ENCODE results near the gene ARID4B.

ARID4B gene

GRCh38 chr1:235289859-235290739 lies 37.9 kb downstream of the ARID4B start:
- ChIA-PET POLR2A (no interaction called here), CTCF (interaction anchor here (0.6 kb wide), 1 partner anchor 14 kb away, joined by 3 read pairs; no protein-coding TSS in a partner anchor)
- H3K4me3 ChIP-seq (ENCODE audit: low read depth, low read length): no peak overlapping the region
- H3K36me3 ChIP-seq (ENCODE audit: control insufficient read depth in 2 of 2, insufficient read depth in 1 of 2, low read length in 2 of 2): no peaks in the 10 kb centered on the region; a peak in 1 of 3 replicates
- peaks cover 25% of the 10 kb centered on the region for H3K4me1 ChIP-seq (ENCODE audit: control insufficient read depth, insufficient read depth, low read length)
- H3K9me3 ChIP-seq (ENCODE audit: control insufficient read depth, insufficient read depth, low read depth, low read length): no peaks in the 10 kb centered on the region
- H3K27ac ChIP-seq (ENCODE audit: extremely low read depth, low read depth, low read length): no peak overlapping the region
- TF ChIP-seq ZNF473 (tag by site-specific recombination; IDR thresholded peaks at IDR 0.05) (no peak), ZBTB10 (tag by site-specific recombination; IDR thresholded peaks at IDR 0.05) (no peak), INSM2 (tag by site-specific recombination; IDR thresholded peaks at IDR 0.05) (no peak), EGR2 (tag by site-specific recombination; IDR thresholded peaks at IDR 0.05; ENCODE audit: low read depth) (no peak), ZNF394 (tag by site-specific recombination; IDR thresholded peaks at IDR 0.05; ENCODE audit: borderline replicate concordance) (peak; percentile 67), SCRT1 (tag by site-specific recombination; IDR thresholded peaks at IDR 0.05; ENCODE audit: borderline replicate concordance) (no peak), KLF10 (tag by site-specific recombination; IDR thresholded peaks at IDR 0.05) (0 out of 2 replicates have a peak, but pooled peaks have one; percentile 26), ZNF449 (tag by site-specific recombination; IDR thresholded peaks at IDR 0.05) (no peak), PRDM6 (tag by site-specific recombination; IDR thresholded peaks at IDR 0.05) (peak; percentile 27; the same call in 1 of the 2 replicates), ZNF23 (tag by site-specific recombination; IDR thresholded peaks at IDR 0.05; ENCODE audit: borderline replicate concordance) (no peak), ZNF670 (tag by site-specific recombination; IDR thresholded peaks at IDR 0.05; ENCODE audit: low read depth) (no peak), ZNF549 (tag by site-specific recombination; IDR thresholded peaks at IDR 0.05) (no peak), RBAK (tag by site-specific recombination; IDR thresholded peaks at IDR 0.05) (no peak), ZSCAN5A (tag by site-specific recombination; IDR thresholded peaks at IDR 0.05) (no peak), ZNF488 (tag by site-specific recombination; IDR thresholded peaks at IDR 0.05) (no peak), ZNF830 (tag by site-specific recombination; IDR thresholded peaks at IDR 0.05; ENCODE audit: low read depth) (no peak), ZNF248 (tag by site-specific recombination; IDR thresholded peaks at IDR 0.05) (no peak), ZNF157 (tag by site-specific recombination; IDR thresholded peaks at IDR 0.05) (no peak), ZNF19 (tag by site-specific recombination; IDR thresholded peaks at IDR 0.05; ENCODE audit: low read depth) (no peak), ZNF76 (tag by site-specific recombination; IDR thresholded peaks at IDR 0.05; ENCODE audit: borderline replicate concordance, low read depth) (no peak), ZNF585B (tag by site-specific recombination; IDR thresholded peaks at IDR 0.05) (no peak), ZNF843 (tag by site-specific recombination; IDR thresholded peaks at IDR 0.05) (no peak), ZSCAN4 (tag by site-specific recombination; IDR thresholded peaks at IDR 0.05) (no peak)
